ENCODE measurements around the gene CCNL1.
"Not testable (repeated sequence)": the region's sequence is repeated elsewhere in the genome, so short reads cannot be mapped to it uniquely, and the experiment has no call there.

Gene CCNL1

GRCh38 chr3:157103860-157104259, 56.1 kb downstream of the CCNL1 start:
- TF ChIP-seq POLR2A (IDR thresholded peaks at IDR 0.05; ENCODE audit: low read depth, low read length) (no peak), TAF1 (IDR thresholded peaks at IDR 0.05; ENCODE audit: borderline replicate concordance, low read depth, low read length) (no peak), POLR2AphosphoS5 (IDR thresholded peaks at IDR 0.05; ENCODE audit: low read depth, low read length) (no peak)
- no peak for DNase-seq (ENCODE audit: insufficient read length)

GRCh38 chr3:157103280-157103679, 56.7 kb downstream of the CCNL1 start:
- FAIRE-seq (peak; percentile 89), DNase-seq (ENCODE audit: insufficient read length) (peak; percentile 31)
- 0 out of 2 replicates have a peak, but pooled peaks have one; percentile 38 for TF ChIP-seq POLR2AphosphoS5 (IDR thresholded peaks at IDR 0.05; ENCODE audit: low read depth, low read length)
- TF ChIP-seq TAF1 (IDR thresholded peaks at IDR 0.05; ENCODE audit: borderline replicate concordance, low read depth, low read length), result no peak
- TF ChIP-seq POLR2A (IDR thresholded peaks at IDR 0.05; ENCODE audit: low read depth, low read length), result peak; percentile 47; the same call in 1 of the 2 replicates

More at GRCh38 chr3:157103860-157104259, 56.1 kb downstream of the CCNL1 start:
- no peak for FAIRE-seq

- DNase-seq (ENCODE audit: insufficient read length); FAIRE-seq: not testable (repeated sequence)
Measured at GRCh38 chr3:157102595-157102994, 57.4 kb downstream of the CCNL1 start.

GRCh38 chr3:157102098-157102497, 57.8 kb downstream of the CCNL1 start:
- FAIRE-seq (no peak), DNase-seq (ENCODE audit: insufficient read length) (no peak)
- no peak for TF ChIP-seq POLR2AphosphoS5 (IDR thresholded peaks at IDR 0.05; ENCODE audit: low read depth, low read length)

- DNase-seq (ENCODE audit: insufficient read length), result no peak
- no peak for FAIRE-seq
Measured at GRCh38 chr3:157101486-157101885, 58.5 kb downstream of the CCNL1 start.

GRCh38 chr3:157100608-157101396, 59.1 kb downstream of the CCNL1 start:
- DNase-seq (ENCODE audit: insufficient read length) (no peak), FAIRE-seq (no peak)
- no peak for TF ChIP-seq POLR2AphosphoS5 (IDR thresholded peaks at IDR 0.05; ENCODE audit: low read depth, low read length)
- TF ChIP-seq POLR2A (IDR thresholded peaks at IDR 0.05; ENCODE audit: low read depth, low read length), result no peak
- no peak for TF ChIP-seq TAF1 (IDR thresholded peaks at IDR 0.05; ENCODE audit: borderline replicate concordance, low read depth, low read length)

More at GRCh38 chr3:157101486-157101885, 58.5 kb downstream of the CCNL1 start:
- TF ChIP-seq POLR2AphosphoS5 (IDR thresholded peaks at IDR 0.05; ENCODE audit: low read depth, low read length) (no peak), POLR2A (IDR thresholded peaks at IDR 0.05; ENCODE audit: low read depth, low read length) (no peak), TAF1 (IDR thresholded peaks at IDR 0.05; ENCODE audit: borderline replicate concordance, low read depth, low read length) (no peak)

GRCh38 chr3:157100096-157100477, 59.9 kb downstream of the CCNL1 start:
- TF ChIP-seq POLR2AphosphoS5 (IDR thresholded peaks at IDR 0.05; ENCODE audit: low read depth, low read length), result no peak
- no peak for TF ChIP-seq TAF1 (IDR thresholded peaks at IDR 0.05; ENCODE audit: borderline replicate concordance, low read depth, low read length)
- no peak for TF ChIP-seq POLR2A (IDR thresholded peaks at IDR 0.05; ENCODE audit: low read depth, low read length)
- FAIRE-seq, result no peak
- no peak for DNase-seq (ENCODE audit: insufficient read length)

GRCh38 chr3:157099326-157100095, 60.4 kb downstream of the CCNL1 start:
- FAIRE-seq (no peak), DNase-seq (ENCODE audit: insufficient read length) (no peak)
- TF ChIP-seq TAF1 (IDR thresholded peaks at IDR 0.05; ENCODE audit: borderline replicate concordance, low read depth, low read length), result no peak
- no peak for TF ChIP-seq POLR2AphosphoS5 (IDR thresholded peaks at IDR 0.05; ENCODE audit: low read depth, low read length)
- TF ChIP-seq POLR2A (IDR thresholded peaks at IDR 0.05; ENCODE audit: low read depth, low read length), result no peak

GRCh38 chr3:157098823-157099185, 61.1 kb downstream of the CCNL1 start:
- DNase-seq (ENCODE audit: insufficient read length), result no peak
- TF ChIP-seq TAF1 (IDR thresholded peaks at IDR 0.05; ENCODE audit: borderline replicate concordance, low read depth, low read length) (no peak), POLR2AphosphoS5 (IDR thresholded peaks at IDR 0.05; ENCODE audit: low read depth, low read length) (no peak), POLR2A (IDR thresholded peaks at IDR 0.05; ENCODE audit: low read depth, low read length) (no peak)
- no peak for FAIRE-seq

GRCh38 chr3:157098121-157098822, 61.7 kb downstream of the CCNL1 start:
- TF ChIP-seq TAF1 (IDR thresholded peaks at IDR 0.05; ENCODE audit: borderline replicate concordance, low read depth, low read length) (no peak), POLR2A (IDR thresholded peaks at IDR 0.05; ENCODE audit: low read depth, low read length) (no peak), POLR2AphosphoS5 (IDR thresholded peaks at IDR 0.05; ENCODE audit: low read depth, low read length) (no peak)
- FAIRE-seq, result no peak

More at GRCh38 chr3:157098121-157098822, 61.7 kb downstream of the CCNL1 start:
- DNase-seq (ENCODE audit: insufficient read length), result no peak
